ENCODE measurements around the gene MACROD2.
"Not testable (repeated sequence)": the region's sequence is repeated elsewhere in the genome, so short reads cannot be mapped to it uniquely, and the experiment has no call there.

MACROD2 gene

DNA sequence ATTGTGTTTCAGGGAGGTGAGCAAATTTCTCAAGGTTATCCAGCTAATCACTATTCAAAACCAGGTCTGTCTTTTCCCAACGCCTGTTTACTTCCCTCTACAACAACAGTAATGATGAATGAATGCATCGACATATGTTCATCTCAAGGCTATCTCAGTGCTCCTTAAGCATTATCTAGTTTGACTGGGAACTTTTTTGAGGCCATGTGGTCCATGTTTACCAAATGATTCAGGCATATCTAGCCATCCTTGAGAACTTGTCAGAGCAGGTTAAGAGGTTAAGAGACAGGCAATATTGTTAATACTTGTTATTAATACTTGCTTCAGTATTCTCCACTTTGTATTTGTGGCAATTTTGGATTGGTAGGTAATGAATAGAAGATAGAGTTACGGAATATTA lies 1380.5 kb downstream of the MACROD2 start:
- no peak for DNase-seq (ENCODE audit: extremely low read depth, low read depth)
- TF ChIP-seq CTCF (IDR thresholded peaks at IDR 0.05; ENCODE audit: low read depth, low read length), result no peak

- DNase-seq (ENCODE audit: extremely low read depth, low read depth), result not testable (repeated sequence)
Observed at GRCh38 chr20:15377603-15378002, 1382.3 kb downstream of the MACROD2 start.

- peak; percentile 9 for TF ChIP-seq CTCF (IDR thresholded peaks at IDR 0.05; ENCODE audit: low read depth, low read length)
- DNase-seq (ENCODE audit: extremely low read depth, low read depth), result no peak
Observed at GRCh38 chr20:15378151-15378550, 1382.8 kb downstream of the MACROD2 start.

DNA sequence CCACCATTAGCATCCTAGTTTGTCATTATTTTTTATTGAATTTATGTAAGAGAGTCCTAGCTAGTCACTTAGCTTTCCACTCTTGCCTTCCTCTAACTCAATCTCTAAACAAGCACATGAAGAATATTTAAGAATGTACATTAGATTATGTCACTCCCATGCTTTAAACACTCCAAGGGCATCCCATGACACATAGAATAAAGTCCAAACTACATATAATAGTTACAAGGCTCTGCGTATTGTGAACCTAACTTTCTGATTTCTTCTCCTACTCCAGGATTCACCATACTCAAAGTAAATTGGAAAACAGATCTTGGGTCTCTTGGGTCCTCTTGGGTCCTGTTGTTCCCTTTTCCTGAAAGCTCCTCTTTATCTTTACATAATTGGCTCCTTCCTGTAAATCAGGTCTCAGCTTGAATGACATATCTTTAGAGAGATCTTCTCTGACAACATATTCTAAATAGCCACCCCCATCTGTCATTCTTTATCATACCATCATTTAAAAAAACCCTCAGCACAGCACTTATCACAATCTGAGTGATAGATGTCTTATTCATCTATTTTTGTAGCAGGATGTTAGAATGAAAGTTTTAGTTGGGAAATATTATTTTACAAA lies 1384.5 kb downstream of the MACROD2 start:
- DNase-seq (ENCODE audit: extremely low read depth, low read depth), result no peak
- TF ChIP-seq CTCF (IDR thresholded peaks at IDR 0.05; ENCODE audit: low read depth, low read length), result no peak

DNA sequence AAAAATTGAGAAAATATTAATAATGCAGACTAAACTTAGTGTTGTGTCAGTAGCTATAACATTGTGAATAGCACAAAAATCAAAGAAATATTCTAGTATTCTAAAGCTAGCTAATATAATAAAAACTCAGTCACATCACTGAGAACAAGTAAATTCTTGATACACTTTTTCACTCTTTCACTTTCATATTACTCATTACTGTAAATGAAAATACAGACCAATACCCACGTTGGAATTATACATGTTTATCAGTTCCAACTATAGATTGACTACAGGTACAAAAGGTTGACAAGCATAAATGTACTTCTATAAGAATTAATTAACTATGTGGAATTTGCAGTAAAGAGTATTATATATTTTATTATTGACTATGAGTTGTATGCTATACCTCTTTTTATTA lies 1385.5 kb downstream of the MACROD2 start:
- no peak for DNase-seq (ENCODE audit: extremely low read depth, low read depth)
- TF ChIP-seq CTCF (IDR thresholded peaks at IDR 0.05; ENCODE audit: low read depth, low read length), result no peak

DNA sequence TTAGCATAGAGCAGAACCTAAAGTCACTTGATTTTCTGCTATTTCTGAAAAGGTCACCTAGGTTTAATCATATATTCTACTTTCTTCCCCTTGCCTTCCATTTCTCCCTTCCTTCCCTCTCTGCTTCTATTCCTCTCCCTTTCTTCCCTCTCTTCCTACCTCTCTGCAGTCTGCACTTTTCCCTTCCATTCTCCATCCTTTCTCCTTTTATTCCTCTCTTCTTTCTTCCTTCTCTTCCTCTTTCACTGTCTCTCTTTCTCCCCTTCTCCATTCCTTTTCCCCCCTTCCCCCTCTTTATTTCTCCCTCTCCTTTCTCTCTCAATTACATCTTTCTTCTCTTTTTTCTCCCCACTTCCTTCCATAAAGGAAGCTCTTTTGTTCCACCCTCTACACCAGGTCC lies 1391.9 kb downstream of the MACROD2 start:
- no peak for TF ChIP-seq CTCF (IDR thresholded peaks at IDR 0.05; ENCODE audit: low read depth, low read length)
- no peak for DNase-seq (ENCODE audit: extremely low read depth, low read depth)

DNA sequence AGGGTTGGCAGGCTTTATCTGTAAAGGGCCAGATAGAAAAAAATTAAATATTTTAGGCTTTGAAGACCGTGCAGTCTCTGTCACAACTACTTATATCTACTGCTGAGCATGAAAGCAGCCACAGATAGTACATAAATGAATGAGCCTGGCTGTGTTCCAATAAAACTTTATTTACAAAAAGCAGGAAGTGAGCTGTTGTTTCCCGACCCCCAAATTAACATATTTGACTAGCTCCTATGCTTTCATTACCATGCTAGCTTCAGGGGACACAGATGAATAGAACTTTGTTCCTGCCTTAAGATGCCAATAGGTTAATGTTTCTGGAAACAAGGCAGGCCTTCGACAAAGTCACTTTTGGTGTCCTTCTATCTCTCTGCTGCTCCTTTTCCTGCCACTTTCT lies 1400.1 kb downstream of the MACROD2 start:
- TF ChIP-seq CTCF (IDR thresholded peaks at IDR 0.05; ENCODE audit: low read depth, low read length), result no peak
- no peak for DNase-seq (ENCODE audit: extremely low read depth, low read depth)

DNA sequence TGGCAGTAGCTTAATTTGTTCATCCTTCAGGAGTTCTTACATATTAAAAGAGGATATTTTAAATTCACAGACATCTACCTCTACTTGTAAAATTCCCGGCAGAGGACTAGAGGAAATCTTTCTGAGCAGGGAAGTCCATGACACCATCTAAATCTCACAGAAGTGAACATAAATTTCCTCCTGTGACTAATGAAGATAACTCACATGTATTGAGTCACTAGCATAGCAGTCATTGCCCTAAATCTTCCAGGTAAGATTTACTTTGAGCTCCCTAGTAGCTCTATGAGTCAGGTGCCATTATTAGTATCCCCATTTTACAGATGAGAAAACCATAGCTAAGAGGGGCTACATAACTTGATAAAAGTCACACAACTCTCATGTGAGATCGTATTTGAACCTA lies 1400.7 kb downstream of the MACROD2 start:
- TF ChIP-seq CTCF (IDR thresholded peaks at IDR 0.05; ENCODE audit: low read depth, low read length), result no peak

More for the DNA sequence above, 1400.7 kb downstream of the MACROD2 start:
- no peak for DNase-seq (ENCODE audit: extremely low read depth, low read depth)

Measured in AG09319 (cell line).